IPS DF 4.7 (cell line): ENCODE data around the gene CHDH.
A peak's percentile ranks its signal among the peaks of the same experiment; 100 is the strongest.

Experiments used
- DNase-seq: peaks from one replicate; pipeline ENCODE4 v3.0.0-alpha.2; 2013; ENCODE audit warnings: low spot score; ENCODE audit errors: extremely low read depth

Gene CHDH

GRCh38 chr3:53846134-53846850 lies at the start of gene CHDH, which contains the start of gene IL17RB:
CHDH (minus strand) TSS chr3:53846419; CDS start chr3:53824008, 22,411 bp downstream.
IL17RB (plus strand) TSS chr3:53846568; CDS start chr3:53846589, 21 bp downstream.
- DNase-seq: no peak

GRCh38 chr3:53892286-53892637 lies 46.0 kb upstream of the CHDH start:
- no peak for DNase-seq

- DNase-seq: peak; percentile 97
These were observed 45.5 kb upstream of the CHDH start, which contains the start of gene SELENOK for GRCh38 chr3:53891497-53892285. SELENOK (minus strand) TSS chr3:53891859.

GRCh38 chr3:53890726-53891475 lies 44.7 kb upstream of the CHDH start:
- DNase-seq: no peak

GRCh38 chr3:53888232-53888631 lies 42.0 kb upstream of the CHDH start:
- DNase-seq: no peak

- DNase-seq: no peak
These were observed 41.2 kb upstream of the CHDH start for GRCh38 chr3:53887446-53887845.

GRCh38 chr3:53885239-53885638 lies 39.0 kb upstream of the CHDH start:
- DNase-seq: no peak

- DNase-seq: no peak
These were observed 38.4 kb upstream of the CHDH start for GRCh38 chr3:53884623-53885022.

- no peak for DNase-seq
These were observed 36.8 kb upstream of the CHDH start for GRCh38 chr3:53883008-53883407.

- DNase-seq: no peak
These were observed 35.7 kb upstream of the CHDH start, which contains the start of gene ACTR8 for GRCh38 chr3:53881691-53882593. ACTR8 (minus strand) TSS chr3:53882152; CDS start chr3:53882101, 51 bp downstream.

- DNase-seq: no peak
These were observed 34.5 kb upstream of the CHDH start for GRCh38 chr3:53880396-53881345.

GRCh38 chr3:53865732-53866499 lies 19.7 kb upstream of the CHDH start:
- DNase-seq: no peak

GRCh38 chr3:53863145-53863544 lies 16.9 kb upstream of the CHDH start:
- no peak for DNase-seq

- DNase-seq: no peak
These were observed 16.0 kb upstream of the CHDH start for GRCh38 chr3:53862241-53862640.

- DNase-seq: no peak
These were observed 14.0 kb upstream of the CHDH start for GRCh38 chr3:53860196-53860595.

- DNase-seq: no peak
These were observed 13.0 kb upstream of the CHDH start for GRCh38 chr3:53859178-53859577.

GRCh38 chr3:53858096-53858741 lies 12.0 kb upstream of the CHDH start:
- DNase-seq: no peak

GRCh38 chr3:53856964-53857363 lies 10.7 kb upstream of the CHDH start:
- no peak for DNase-seq
